ENCODE results near the gene WWOX. TPM values are rescaled to one million over a fixed set of nuclear protein-coding genes. Genes with fewer than 3 reads are reported as not detected.

WWOX gene
- total RNA-seq, 1 donor from 2014 or later: 28.2 TPM

- peaks cover 2% of the 10 kb centered on the region for H3K36me3 Mint-ChIP-seq (ENCODE audit: unreplicated experiment)
- DNase-seq (ENCODE audit: extremely low spot score, unreplicated experiment): no peak
- peaks cover 3% of the 10 kb centered on the region for H3K9me3 Mint-ChIP-seq (ENCODE audit: unreplicated experiment)
- no peaks in the 10 kb centered on the region for H3K4me1 Mint-ChIP-seq (ENCODE audit: unreplicated experiment)
- H3K27ac Mint-ChIP-seq (ENCODE audit: unreplicated experiment): no peak overlapping the region
- no peak overlapping the region for H3K4me3 Mint-ChIP-seq (ENCODE audit: unreplicated experiment)
- no peak for TF ChIP-seq CTCF (IDR thresholded peaks at IDR 0.05)
- H3K27me3 Mint-ChIP-seq (ENCODE audit: unreplicated experiment): no peaks in the 10 kb centered on the region
Measured at GRCh38 chr16:78737630-78738029, 638.2 kb downstream of the WWOX start.

- H3K36me3 Mint-ChIP-seq (ENCODE audit: unreplicated experiment): peaks cover 2% of the 10 kb centered on the region
- H3K4me3 Mint-ChIP-seq (ENCODE audit: unreplicated experiment): no peak overlapping the region
Measured at GRCh38 chr16:78738557-78738956, 639.1 kb downstream of the WWOX start.

GRCh38 chr16:78740269-78740668 is 640.8 kb downstream of the WWOX start:
- Mint-ChIP-seq H3K9me3 (ENCODE audit: unreplicated experiment) (peaks cover 9% of the 10 kb centered on the region), H3K4me1 (ENCODE audit: unreplicated experiment) (peaks cover 2% of the 10 kb centered on the region), H3K36me3 (ENCODE audit: unreplicated experiment) (peaks cover 2% of the 10 kb centered on the region), H3K27me3 (ENCODE audit: unreplicated experiment) (no peaks in the 10 kb centered on the region), H3K27ac (ENCODE audit: unreplicated experiment) (no peak overlapping the region), H3K4me3 (ENCODE audit: unreplicated experiment) (no peak overlapping the region)
- TF ChIP-seq CTCF (IDR thresholded peaks at IDR 0.05): no peak
- no peak for DNase-seq (ENCODE audit: extremely low spot score, unreplicated experiment)

More at GRCh38 chr16:78738557-78738956, 639.1 kb downstream of the WWOX start:
- TF ChIP-seq CTCF (IDR thresholded peaks at IDR 0.05): no peak
- H3K4me1 Mint-ChIP-seq (ENCODE audit: unreplicated experiment): no peaks in the 10 kb centered on the region
- H3K27me3 Mint-ChIP-seq (ENCODE audit: unreplicated experiment): no peaks in the 10 kb centered on the region
- DNase-seq (ENCODE audit: extremely low spot score, unreplicated experiment): no peak
- peaks cover 8% of the 10 kb centered on the region for H3K9me3 Mint-ChIP-seq (ENCODE audit: unreplicated experiment)
- peak overlapping the region; percentile 41 for H3K27ac Mint-ChIP-seq (ENCODE audit: unreplicated experiment)

GRCh38 chr16:78742501-78743283 is 643.2 kb downstream of the WWOX start:
- no peaks in the 10 kb centered on the region for H3K27me3 Mint-ChIP-seq (ENCODE audit: unreplicated experiment)
- no peak for TF ChIP-seq CTCF (IDR thresholded peaks at IDR 0.05)
- H3K27ac Mint-ChIP-seq (ENCODE audit: unreplicated experiment): no peak overlapping the region
- H3K4me1 Mint-ChIP-seq (ENCODE audit: unreplicated experiment): peaks cover 6% of the 10 kb centered on the region
- no peaks in the 10 kb centered on the region for H3K36me3 Mint-ChIP-seq (ENCODE audit: unreplicated experiment)
- no peak overlapping the region for H3K4me3 Mint-ChIP-seq (ENCODE audit: unreplicated experiment)
- peaks cover 9% of the 10 kb centered on the region for H3K9me3 Mint-ChIP-seq (ENCODE audit: unreplicated experiment)
- DNase-seq (ENCODE audit: extremely low spot score, unreplicated experiment): no peak

- H3K9me3 Mint-ChIP-seq (ENCODE audit: unreplicated experiment): peaks cover 9% of the 10 kb centered on the region
- peaks cover 6% of the 10 kb centered on the region for H3K4me1 Mint-ChIP-seq (ENCODE audit: unreplicated experiment)
- H3K4me3 Mint-ChIP-seq (ENCODE audit: unreplicated experiment): no peak overlapping the region
- no peaks in the 10 kb centered on the region for H3K27me3 Mint-ChIP-seq (ENCODE audit: unreplicated experiment)
- DNase-seq (ENCODE audit: extremely low spot score, unreplicated experiment): no peak
- no peaks in the 10 kb centered on the region for H3K36me3 Mint-ChIP-seq (ENCODE audit: unreplicated experiment)
- TF ChIP-seq CTCF (IDR thresholded peaks at IDR 0.05): no peak
- no peak overlapping the region for H3K27ac Mint-ChIP-seq (ENCODE audit: unreplicated experiment)
Measured at GRCh38 chr16:78743556-78743955, 644.1 kb downstream of the WWOX start.
